ENCODE data around the gene GINS2.

GINS2 gene

DNA sequence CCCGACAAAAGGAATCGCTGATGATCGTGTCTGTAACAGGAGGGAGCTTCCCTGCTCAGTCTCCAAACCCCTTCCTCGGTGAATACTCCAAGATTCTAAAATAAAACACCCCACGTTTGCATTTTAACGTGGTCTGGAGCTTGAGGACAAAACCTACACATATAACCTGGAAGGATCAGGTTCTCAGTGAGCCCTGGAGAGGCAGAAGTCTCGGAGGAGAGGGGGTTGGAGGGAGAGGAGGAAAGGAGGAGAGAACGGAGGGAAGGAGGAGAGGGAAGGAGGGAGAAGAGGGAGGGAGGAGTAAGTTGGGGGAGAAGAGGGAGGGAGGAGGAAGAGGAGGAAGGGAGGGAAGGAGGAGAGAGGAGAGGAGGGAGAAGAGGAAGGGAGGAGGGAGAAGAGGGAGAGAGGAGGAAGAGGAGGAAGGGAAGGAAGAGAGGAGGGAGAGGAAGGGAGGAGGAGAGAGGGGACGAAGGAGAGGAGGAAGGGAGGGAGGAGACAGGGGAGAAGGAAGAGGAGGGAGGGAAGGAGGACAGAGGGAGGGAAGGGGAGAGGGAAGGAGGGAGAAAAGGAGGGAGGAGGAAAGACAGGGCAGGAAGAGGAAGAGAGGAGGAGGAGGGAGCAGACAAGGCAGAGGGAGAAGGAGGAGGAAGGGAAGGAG is 27.4 kb upstream of the GINS2 start:
- no peak for DNase-seq (ENCODE audit: low spot score)

DNA sequence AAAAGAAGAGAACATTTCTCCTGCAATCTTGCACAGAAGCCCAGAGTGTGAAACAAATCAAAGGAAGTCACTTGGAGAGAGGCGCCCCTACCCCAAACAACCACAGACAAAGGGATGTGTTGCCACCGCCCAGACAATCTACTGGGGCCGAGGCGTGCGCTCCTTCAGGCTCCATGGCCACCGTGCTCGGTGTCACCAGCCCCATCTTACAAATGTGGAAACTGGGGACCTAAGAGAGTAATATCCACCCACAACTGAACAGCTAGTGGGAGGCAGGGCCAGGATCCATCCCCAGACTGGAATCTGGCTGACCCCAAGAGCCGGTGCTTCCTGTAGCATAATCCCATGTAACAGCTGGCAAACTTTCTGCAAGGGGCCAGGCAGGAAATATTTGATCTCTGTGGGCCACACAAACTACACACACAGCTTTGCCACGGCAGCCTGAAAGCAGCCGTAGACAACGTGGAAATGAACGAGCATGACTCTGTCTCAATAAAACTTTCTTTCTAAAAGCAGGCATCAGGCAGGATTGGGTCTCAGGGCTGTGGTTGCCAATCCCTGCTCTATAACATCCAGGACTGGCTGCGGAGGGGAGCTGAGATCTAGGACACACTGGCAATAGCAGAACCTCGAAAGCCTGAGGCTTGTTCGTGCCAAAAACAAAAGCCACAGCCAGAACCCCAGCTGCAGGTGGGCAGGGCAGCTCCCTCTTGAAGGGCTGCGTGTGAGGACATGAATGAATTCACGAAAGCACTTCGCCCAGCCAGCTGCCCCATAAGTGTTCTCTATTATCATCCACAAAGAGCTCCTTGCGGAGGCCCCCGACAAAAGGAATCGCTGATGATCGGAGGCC is 26.6 kb upstream of the GINS2 start:
- no peak for DNase-seq (ENCODE audit: low spot score)

DNA sequence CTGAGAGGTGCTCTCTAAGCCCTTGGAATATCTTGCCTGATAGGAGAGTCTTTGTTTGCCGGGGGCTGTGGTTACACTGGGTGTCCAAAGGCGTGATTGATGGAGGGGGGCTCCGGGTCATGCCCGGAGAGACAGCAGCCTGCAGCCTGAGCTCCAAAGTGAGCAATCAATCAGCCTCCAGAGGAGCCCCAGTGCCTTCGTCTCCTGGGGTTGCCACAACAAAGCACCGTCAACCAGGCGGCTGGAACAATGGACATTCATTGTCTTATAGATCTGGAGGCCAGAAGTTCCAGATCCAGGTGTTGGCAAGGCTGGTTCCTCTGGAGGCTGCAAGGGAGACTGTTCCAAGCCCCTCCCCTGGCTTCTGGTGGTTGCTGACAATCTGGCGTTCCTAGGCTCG is 24.0 kb upstream of the GINS2 start:
- DNase-seq (ENCODE audit: low spot score) = no peak

DNA sequence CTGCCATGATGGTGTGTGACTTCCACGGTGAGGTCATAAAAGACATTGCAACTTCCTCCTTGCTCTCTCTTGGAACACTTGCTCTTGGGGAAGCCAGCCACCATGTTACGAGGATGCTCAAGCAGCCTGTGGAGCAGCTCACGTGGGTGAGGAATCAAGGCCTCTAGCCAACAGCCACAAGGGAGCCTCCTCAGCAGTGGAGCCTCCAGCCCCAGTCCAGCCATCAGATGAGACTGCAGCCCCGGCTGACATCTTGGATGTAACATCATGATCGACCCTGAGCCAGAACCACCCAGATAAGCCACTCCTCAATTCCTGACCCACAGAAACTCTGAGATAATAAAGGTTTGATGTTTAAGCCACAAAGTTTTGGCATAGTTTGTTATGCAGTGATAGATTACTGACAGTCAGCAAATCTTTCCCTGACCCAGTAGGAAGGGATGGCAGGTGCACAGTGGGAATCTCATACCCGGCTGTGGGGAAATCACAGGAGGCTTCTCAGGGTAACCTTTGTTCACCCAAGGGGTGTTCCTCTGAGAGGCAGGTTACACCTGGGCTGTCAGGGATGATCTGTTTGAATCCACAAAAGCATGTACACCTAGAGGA is 23.3 kb upstream of the GINS2 start:
- no peak for DNase-seq (ENCODE audit: low spot score)

DNA sequence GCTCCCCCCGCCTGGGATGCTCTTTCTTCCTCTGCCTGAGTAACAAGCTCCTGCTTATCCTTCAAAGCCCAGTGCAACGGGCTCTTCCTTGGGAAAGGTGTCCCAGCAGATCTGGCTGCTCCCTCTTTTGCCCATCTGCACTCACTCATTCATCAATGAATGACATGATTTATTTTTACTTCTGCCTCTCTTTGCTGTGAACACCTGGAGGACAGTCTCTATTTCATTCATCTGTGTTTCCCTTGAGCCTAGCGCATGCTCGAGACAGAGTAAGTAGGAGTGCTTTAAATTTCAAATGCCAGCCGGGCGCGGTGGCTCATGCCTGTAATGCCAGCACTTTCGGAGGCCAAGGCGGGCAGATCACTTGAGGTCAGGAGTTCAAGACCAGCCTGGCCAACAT is 22.0 kb upstream of the GINS2 start:
- DNase-seq (ENCODE audit: low spot score) = no peak

DNA sequence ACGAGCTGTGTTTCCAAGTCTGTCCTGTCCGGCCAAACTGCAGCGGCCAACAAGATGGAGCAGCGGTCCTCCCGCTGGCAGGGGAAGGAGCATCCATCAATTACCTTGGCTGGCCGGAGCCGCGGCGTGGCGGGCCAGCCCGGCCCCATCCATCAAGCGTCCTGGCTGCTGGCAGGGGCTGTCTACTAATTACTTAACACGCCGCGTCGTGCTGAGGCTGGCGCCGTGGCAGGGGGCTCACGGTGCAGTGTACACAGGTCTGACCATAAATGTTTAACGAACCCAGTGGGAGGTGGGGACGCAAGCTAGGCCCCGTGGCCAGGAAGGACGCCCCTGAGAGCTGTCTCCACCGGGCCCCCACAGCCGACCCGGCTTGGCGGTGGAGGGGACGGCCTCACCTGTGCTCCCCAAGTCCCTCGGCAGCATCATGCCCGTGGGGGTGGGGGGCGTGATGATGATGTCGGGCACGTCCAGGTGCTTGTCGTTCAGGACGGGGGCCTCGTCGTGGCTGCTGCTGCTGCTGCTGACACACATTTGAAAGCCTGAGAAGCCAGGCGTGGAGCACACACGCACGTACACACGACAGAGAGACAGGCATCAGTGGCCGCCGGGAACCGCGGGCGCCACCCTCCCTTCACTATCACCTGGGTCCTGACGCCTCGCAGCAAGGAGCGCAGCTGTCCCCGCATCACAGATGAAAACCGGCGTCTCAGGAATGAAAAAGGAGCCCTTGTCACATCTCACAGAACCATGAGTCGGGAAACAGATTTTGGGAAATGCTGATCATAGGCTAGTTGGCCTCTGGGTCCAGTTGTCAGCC is 21.2 kb upstream of the GINS2 start:
- no peak for DNase-seq (ENCODE audit: low spot score)

DNA sequence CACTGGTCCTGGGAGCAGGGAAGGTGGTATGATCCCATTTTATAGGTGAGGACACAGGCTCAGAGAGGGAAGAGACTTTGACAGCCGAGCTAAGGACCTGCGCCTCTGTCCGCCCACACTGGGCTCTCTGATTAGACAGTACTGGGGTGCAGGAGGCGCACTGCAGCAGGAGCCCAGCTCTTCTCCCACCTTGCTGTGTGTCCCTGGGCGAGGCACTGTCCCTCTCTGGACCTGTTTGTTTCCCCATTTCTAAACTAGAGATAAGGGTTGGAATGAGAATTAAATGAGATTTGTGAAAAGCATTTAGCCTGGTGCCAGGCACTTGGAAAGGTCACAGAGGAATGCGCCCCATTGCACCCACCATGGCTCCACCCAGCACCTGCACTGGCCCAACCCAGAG is 19.6 kb upstream of the GINS2 start:
- DNase-seq (ENCODE audit: low spot score) = no peak

DNA sequence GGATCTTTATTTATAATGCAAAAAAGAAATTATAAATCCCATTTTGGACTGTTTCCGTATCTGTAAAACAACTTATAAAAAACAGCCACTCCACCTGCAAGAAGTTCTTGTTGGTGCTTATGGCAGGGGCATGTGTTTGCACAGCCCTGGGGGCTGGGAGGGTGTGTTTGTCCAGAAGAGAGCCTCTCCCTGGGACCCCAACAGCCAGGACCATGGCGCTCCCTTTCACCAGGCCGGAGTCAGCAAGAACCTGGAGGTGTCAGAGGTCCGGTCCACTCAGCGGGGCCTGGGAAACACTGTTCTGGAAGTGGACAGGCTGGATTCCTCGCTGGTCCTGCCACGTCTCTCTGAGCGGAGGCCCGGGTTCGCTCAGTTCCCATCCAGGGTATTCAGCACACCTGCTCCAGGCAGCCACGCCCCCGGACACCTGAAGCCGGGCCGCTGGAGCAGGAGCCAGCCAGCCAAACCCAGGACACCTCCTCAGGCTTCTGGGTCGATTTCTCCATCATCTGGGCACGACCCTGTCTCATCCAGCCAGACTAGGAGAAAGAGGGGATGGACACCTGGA is 18.9 kb upstream of the GINS2 start:
- no peak for DNase-seq (ENCODE audit: low spot score)

DNA sequence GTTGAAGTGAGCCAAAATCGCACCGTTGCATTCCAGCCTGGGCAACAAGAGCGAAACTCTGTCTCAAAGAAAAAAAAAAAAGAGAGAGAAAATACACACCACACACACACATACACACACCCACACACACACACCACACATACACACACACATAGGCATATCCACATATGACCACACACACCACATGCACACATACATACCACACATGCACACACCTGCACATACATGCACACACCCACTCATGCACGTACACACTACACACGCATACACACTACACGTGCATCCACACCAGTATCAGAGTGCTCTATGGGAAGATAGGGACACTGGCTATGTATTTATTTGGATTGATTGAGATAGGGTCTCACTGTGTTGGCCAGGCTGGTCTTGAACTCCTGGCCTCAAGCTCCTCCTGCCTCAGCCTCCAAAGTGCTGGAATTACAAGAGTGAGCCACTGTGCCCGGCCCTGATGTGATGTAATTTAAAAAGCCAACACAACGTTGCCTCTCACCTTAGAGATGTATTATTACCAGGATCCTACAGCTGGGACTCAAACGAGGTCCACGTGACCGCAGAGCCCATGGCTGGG is 17.8 kb upstream of the GINS2 start:
- no peak for DNase-seq (ENCODE audit: low spot score)

DNA sequence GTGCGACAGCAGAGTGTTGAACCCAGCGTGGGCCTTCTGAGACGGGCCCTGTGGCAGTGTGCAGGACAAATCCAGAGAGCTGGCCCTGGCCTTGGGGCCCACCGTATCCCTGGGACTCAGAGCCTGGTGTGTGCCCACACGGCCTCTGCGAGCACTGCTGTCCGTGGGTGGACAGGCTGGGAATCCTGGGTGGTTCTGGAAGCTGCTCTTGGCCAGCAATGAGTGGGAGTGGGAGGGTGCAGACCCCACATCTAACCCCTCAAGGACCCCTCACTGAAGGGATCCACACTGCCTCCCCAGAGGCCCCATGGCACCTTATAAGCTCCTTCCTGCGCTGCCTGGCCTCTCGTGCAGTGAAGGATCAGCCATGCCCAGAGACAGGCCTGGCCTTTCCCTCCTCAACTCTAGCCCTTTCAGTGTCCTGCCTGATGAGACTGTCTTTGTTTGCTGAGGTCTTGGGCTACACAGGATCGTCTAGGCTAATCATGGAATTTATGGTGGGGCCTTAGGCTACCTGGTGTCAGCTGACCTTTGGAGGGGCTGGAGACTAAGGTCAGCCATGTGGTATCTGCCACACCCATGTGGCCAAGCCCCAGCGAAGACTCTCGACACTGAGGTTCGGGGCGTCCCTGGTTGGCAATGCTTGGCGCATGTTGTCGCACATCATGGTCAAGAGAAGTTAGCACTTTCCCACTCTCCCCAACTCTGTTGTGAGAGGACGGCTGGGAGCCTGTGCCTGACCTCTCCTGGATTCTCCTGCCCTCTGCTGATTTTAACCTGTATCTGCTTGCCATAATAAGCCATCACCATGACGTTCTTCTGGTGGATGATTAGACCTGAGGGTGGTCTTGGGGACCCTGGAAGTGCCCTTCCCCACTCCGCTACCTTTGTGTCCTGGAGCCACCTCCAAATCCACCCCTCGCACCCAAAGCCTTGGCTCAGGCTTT is 16.4 kb upstream of the GINS2 start:
- no peak for DNase-seq (ENCODE audit: low spot score)

DNA sequence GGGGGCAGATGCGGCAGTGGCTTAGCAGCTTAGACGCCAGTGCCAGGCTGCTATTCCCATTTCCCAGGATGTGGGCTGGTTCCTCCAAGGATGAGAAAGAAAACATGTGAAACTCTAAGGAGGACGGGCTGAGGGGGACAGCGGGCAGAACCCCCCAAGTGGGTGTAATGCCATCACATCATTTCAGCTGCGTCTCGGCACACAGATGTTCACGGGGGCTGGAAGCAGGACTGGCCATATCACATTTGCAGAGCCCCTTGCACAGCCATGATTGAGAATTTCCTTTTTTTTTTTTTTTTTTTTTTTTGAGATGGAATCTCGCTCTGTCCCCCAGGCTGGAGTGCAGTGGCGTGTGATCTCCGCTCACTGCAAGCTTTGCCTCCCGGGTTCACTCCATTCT is 15.3 kb upstream of the GINS2 start:
- no peak for DNase-seq (ENCODE audit: low spot score)

DNA sequence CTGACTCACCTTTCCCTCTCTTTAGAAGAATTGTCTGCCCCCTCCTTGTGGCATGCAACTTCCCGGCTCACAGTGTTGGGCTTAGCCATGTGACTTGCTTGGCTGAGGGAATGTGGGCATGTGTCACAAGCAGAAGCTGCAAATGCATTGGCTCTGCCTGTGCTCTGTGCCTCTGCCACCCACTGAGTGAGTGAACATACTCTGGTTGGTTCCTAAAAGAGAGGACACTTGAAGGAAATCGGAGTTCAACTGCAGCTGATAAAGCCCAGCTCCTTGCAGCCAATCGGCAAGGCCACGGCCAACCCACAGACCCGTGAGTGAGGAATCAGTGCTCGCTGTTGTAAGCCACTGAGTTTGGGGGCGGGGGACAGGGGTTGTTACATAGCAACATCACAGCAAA is 10.9 kb upstream of the GINS2 start:
- peak; percentile 45 for DNase-seq (ENCODE audit: low spot score)

DNA sequence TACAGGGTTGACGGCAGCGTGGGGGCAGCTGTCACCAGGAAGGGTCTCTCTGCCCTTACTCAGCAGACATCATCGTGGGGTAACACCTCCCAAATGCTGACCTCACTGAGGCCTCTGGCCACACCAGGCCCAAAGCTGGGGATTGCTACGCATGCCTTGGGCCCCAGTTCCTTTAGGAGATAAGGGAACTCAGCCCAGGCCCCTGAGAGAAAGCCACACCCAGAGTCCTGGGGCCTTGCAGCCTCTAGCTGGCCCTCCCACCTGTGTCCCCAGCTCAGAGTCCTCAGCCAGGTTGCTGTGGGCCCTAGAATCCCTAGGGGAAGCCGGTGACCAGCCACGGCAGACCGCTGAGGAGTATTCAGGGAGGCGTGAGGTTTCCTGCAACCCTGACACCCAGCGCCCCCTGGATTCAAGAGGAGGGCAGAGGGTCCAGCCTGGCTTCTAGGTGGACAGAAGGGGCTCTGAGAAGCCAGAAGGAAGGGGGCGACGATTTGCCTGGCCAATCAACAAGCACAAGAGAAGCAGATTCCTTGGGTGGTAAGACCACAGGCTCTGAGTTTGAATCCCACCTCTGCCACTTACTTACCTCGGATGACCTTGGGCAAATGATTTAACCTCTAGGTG is 10.3 kb upstream of the GINS2 start:
- no peak for DNase-seq (ENCODE audit: low spot score)

DNA sequence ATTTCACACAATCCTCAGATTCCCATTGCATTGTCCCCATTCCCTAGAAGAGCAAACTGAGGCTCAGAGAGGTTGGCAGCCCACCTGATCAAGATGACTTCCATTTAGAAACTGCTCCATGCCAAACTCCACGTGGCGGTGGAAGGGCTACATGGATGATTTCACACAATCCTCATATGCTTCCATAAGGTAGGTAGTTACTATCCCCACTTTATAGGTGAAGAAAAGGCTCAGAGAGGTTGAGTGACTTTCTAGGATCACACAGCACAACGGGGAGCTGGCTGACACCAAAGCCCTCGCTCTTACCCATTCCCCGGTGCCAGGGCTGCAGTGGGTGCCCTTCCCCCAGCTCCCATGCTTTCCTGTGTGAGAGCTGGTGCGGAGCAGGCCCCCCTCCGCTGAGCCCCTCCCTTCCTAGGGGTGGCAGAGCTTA is 9.7 kb upstream of the GINS2 start:
- no peak for DNase-seq (ENCODE audit: low spot score)

DNA sequence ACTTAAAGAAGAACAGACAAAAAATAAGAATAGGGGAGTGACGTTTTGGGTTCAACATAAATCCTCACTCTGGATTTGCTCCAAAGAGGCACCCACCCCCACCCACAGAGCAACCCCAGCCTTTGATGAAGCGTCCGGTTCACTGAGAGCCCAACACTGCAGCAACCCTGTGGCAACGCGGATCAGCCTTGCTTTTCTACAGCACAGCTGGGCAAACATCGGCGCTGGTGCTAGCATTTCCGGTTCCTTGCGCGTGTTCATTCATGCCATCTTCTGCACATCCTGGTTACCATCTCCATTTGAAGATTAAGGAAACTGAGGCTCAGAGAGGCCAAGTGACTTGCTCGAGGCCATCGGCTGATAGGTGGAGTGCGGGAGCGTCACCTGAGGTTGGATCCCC is 8.7 kb upstream of the GINS2 start:
- no peak for DNase-seq (ENCODE audit: low spot score)

DNA sequence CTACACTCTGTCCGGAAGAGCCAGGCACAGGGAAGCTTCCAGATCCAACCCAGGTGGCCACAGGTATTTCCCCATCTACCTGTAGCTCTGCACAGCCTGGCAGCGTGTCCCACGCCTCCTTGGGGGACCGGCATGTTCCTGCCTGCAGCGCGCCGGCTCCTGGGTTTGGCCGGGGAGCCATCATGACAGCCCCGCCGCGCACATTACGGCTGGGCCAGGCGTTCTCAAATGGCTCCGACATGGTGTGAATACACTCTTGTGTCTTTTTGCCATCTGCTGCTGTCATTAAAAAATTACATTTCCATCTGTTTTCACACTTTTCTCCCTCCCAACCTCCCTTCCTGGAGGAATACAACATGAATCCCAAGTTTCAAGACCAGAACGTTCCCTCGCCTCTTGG is 8.0 kb upstream of the GINS2 start:
- DNase-seq (ENCODE audit: low spot score) = no peak

DNA sequence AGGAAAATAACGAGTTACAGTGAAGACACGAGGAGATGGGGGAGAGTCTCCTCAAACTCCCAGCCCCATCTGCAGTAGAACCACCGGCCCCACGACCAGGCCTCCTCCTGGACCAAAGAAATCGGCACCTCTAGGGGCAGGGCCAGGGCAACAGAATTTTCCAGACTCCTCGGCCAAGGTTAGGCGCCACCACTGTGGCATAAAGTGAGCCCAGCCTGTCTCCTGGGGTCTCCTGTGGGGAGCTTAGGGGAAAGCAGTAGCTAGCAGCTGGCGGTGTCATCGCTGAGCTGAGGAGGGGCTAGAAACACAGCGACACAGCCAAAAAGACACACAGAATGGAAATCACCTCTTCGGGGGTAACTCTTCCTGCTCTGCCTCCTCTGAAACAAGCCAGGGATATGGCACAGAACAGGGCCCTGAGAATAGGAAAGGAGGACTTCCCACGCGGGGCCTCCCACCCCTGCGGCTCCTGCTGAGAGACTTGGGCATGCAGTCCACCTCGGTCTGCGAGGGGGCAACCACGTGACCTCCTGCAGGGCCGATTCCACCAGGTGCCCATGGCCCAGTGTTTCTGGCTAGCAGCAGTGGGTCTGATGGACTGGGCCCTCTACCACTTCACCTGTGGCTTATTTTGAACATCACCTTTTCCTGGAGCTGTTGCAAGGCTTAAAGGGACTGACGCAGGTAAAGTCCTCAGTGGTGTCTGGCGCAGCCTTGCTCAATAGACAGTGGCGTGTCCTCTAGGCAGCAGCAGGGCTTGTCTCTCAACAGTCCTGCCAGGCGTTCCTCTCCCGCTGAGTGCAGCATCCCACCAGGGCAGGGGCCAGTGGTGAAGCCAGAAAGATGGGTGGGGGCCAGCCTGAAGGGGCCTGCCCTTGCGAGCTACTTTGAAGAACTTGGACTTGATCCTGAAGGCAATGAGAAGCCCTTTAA is 6.7 kb upstream of the GINS2 start:
- no peak for DNase-seq (ENCODE audit: low spot score)

DNA sequence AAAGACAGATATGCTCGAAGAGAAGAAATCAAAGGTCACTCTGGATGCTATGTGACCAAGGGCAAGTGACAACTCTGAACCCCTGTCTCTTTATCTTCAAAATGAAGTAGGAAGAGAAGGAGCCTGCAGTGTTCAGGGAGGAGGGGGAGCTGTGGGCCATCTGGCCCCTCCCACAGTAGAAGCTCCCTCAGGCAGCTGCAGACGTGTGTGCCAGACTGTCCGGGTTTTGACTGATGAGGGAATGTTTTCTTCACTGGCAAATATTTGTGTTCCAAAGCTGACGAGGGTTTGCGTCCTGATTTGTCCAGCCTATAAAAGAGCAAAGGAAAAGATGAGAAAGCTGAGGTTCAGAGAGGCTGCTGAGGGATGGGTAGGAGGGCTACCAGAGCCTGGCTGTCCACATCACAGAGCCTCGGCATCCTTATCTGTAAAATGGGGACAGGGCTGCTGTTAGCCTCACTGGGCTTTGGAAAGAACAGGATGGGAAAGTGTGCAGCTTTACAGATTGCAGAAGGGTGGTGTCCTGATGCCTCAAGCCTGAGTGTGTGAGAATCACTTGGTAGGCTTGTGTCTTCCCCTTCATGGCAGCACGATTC is 1.8 kb upstream of the GINS2 start:
- no peak for DNase-seq (ENCODE audit: low spot score)

DNA sequence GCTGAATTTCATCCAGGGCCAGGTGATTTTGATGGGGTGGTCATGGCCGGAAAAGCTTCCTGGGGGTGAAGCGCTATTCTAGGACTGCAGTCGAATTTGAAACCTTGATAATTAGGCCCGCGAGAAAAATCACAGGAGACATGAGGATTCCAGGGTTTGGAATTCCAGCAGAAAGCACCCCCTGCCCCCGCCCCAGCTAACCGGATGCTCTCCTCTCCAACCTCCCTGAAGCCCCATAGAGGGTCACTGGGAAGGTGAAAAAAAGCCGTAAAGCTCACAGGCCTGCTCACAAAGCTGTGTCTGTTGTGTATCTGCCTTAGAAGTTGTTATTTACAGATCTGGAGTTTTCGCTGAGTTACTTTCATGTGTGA is 1.2 kb upstream of the GINS2 start:
- no peak for DNase-seq (ENCODE audit: low spot score)
